ENCODE data around the gene PHTF1. TPM values are rescaled to one million over a fixed set of nuclear protein-coding genes. Genes with fewer than 3 reads are reported as not detected.
"Not testable (repeated sequence)": the region's sequence is repeated elsewhere in the genome, so short reads cannot be mapped to it uniquely, and the experiment has no call there.

The PHTF1 gene
- total RNA-seq, 1 donor from 2014 or later = 107 TPM

DNA sequence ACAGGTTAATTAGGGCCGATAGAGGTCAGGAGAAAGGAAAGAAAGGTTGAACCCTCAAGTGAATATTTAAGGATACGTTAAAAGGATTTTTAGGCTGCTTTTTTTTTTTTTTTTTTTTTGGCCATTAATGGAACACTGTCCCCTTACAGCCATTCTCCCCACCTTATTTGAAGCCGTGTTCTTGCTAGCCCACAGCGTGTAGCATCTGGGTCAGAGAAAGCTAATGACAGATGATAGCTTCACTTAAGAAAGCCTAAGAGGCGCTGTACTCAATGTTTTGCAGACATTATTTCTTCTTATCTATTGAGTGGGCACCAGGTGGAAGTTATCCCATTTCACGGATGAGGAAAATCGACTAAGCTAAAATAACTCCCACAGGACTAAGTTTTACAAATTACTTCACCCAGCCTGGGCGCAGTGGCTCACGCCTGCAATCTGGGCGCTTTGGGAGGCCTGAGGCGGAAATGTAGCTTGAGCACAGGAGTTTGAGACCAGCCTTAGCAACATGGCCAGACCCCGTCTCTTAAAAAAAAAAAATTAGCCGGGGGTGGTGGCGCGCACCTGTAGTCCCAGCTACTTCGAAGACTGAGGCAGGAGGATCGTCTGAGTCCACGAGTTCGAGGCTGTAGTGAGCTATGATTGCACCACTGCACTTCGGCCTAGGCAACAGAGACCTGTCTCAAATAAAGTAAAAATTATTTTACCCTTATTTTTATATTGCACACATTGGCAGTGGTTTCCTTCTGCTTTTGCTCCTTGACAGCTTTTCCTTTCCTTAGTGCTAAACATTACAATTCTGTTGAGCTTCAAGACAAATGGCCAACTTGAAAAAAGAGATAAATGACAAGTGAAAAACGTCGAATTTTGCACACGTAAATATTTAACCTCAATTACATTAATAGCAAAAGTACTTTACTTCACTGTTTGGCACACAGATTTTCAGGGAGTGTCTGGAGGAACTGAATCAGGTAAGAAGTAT is 1.1 kb upstream of the PHTF1 start:
- TF ChIP-seq, protein P1, sequence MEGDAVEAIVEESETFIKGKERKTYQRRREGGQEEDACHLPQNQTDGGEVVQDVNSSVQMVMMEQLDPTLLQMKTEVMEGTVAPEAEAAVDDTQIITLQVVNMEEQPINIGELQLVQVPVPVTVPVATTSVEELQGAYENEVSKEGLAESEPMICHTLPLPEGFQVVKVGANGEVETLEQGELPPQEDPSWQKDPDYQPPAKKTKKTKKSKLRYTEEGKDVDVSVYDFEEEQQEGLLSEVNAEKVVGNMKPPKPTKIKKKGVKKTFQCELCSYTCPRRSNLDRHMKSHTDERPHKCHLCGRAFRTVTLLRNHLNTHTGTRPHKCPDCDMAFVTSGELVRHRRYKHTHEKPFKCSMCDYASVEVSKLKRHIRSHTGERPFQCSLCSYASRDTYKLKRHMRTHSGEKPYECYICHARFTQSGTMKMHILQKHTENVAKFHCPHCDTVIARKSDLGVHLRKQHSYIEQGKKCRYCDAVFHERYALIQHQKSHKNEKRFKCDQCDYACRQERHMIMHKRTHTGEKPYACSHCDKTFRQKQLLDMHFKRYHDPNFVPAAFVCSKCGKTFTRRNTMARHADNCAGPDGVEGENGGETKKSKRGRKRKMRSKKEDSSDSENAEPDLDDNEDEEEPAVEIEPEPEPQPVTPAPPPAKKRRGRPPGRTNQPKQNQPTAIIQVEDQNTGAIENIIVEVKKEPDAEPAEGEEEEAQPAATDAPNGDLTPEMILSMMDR (IDR thresholded peaks at IDR 0.05; ENCODE audit: partially characterized antibody, unreplicated experiment) = no peak
- peaks cover 16% of the 10 kb centered on the region for H3K27me3 Mint-ChIP-seq (ENCODE audit: unreplicated experiment)
- peak overlapping the region; percentile 98 for H3K27ac Mint-ChIP-seq (ENCODE audit: unreplicated experiment)
- no peaks in the 10 kb centered on the region for H3K36me3 Mint-ChIP-seq (ENCODE audit: unreplicated experiment)
- peak overlapping the region; percentile 93 for H3K4me3 Mint-ChIP-seq (ENCODE audit: unreplicated experiment)
- no peak for DNase-seq
- peaks cover 24% of the 10 kb centered on the region for H3K9me3 Mint-ChIP-seq (ENCODE audit: unreplicated experiment)
- peaks cover 54% of the 10 kb centered on the region for H3K4me1 Mint-ChIP-seq (ENCODE audit: low read depth, unreplicated experiment)

DNA sequence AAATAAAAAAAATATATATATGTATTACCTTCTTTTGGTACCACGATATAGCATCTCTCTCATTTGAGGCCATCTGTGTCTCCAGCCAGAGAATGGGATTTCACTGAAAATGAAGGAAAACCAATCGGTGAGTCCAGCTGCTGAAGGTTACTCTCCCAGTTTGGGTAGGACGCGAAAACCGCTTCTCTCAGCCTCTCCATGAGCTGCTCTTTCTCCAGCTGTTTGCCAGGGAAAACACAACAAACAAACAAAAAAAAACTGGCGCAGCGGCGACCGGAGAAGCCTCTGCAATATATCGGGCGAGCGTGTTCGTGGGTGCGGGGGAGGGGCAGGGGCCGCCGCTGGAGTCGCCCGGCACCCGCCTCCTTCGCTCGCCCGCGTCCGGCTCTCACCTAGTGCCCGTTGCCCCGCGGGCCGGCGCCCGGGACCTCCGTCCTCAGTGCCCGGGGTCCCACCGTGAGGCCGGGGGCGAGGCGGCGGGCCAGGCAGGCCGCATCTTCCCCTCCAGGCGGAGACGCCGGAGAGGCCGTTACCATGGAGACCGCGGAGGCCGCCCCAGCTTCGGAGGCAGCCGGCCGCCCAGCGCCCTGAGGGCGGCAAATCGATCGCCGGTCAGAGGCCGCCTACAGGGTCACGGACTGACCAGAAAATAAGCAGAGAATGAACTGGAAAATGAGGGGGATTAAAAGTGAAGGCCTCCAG is 504 bp downstream of the PHTF1 start:
- H3K27ac Mint-ChIP-seq (ENCODE audit: unreplicated experiment) = peak overlapping the region; percentile 95
- peak overlapping the region; percentile 90 for H3K4me3 Mint-ChIP-seq (ENCODE audit: unreplicated experiment)
- TF ChIP-seq, protein P1 (IDR thresholded peaks at IDR 0.05; ENCODE audit: partially characterized antibody, unreplicated experiment) = no peak
- DNase-seq = peak; percentile 95
- peaks cover 20% of the 10 kb centered on the region for H3K9me3 Mint-ChIP-seq (ENCODE audit: unreplicated experiment)
- H3K4me1 Mint-ChIP-seq (ENCODE audit: low read depth, unreplicated experiment) = peaks cover 46% of the 10 kb centered on the region
- H3K27me3 Mint-ChIP-seq (ENCODE audit: unreplicated experiment) = peaks cover 13% of the 10 kb centered on the region
- H3K36me3 Mint-ChIP-seq (ENCODE audit: unreplicated experiment) = no peaks in the 10 kb centered on the region

DNA sequence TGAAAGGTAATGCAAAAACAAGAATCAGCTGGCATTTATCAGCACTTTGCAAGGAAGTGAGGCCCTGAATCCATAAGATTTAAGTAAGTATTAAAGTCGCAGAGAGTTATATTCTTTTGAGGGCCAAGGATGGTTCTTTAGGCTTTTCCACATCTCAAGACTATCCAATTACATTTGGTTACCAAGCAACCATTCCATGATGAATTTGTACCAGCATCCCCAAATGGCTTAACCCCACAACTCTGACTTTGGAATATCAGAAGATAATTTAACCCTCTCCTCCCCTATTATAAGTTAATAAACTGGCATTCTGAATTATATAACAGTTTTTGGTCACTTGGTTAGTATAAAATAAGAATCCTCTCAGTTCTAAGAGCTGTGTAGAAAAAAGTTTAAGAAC is 2.8 kb downstream of the PHTF1 start:
- Mint-ChIP-seq H3K4me1 (ENCODE audit: low read depth, unreplicated experiment) (peaks cover 27% of the 10 kb centered on the region), H3K36me3 (ENCODE audit: unreplicated experiment) (no peaks in the 10 kb centered on the region), H3K9me3 (ENCODE audit: unreplicated experiment) (peaks cover 17% of the 10 kb centered on the region), H3K27me3 (ENCODE audit: unreplicated experiment) (peaks cover 10% of the 10 kb centered on the region), H3K4me3 (ENCODE audit: unreplicated experiment) (peak overlapping the region; percentile 88), H3K27ac (ENCODE audit: unreplicated experiment) (no peak overlapping the region)
- DNase-seq = no peak
- TF ChIP-seq, protein P1 (IDR thresholded peaks at IDR 0.05; ENCODE audit: partially characterized antibody, unreplicated experiment) = no peak

DNA sequence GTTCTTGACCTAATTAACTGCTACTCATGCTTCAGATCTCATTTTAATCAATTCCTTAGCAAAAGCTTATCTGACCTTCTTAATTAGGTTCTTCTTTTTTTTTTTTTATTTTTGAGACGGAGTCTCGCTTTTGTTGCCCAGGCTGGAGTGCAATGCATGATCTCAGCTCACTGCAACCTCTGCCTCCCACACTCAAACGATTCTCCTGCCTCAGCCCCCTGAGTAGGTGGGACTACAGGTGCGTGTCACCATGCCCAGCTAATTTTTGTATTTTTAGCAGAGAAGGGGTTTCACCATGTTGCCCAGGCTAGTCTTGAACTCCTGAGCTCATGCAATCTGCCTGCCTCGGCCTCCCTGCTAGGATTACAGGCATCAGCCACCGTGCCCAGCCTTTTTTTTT is 6.0 kb downstream of the PHTF1 start:
- peaks cover 15% of the 10 kb centered on the region for H3K4me1 Mint-ChIP-seq (ENCODE audit: low read depth, unreplicated experiment)
- H3K36me3 Mint-ChIP-seq (ENCODE audit: unreplicated experiment); DNase-seq; H3K4me3 Mint-ChIP-seq (ENCODE audit: unreplicated experiment); H3K9me3 Mint-ChIP-seq (ENCODE audit: unreplicated experiment); H3K27me3 Mint-ChIP-seq (ENCODE audit: unreplicated experiment); H3K27ac Mint-ChIP-seq (ENCODE audit: unreplicated experiment): not testable (repeated sequence)

DNA sequence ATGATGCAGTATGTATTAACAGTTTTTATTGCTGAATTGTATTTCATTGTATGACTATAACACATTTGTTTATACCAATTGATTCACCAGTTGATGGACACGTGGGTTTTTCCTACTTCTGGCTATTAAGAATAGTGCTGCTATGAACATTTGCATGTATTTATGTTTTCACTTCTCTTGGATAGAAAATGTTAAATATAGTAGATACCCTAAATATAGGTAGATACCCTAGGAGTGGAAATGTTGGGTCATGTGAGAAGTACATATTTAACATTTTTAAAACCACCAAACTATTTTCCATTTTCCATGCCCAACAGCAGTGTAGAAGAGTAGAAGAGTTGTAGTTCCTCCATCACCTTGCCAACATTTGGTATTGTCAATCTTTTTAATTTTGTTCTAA is 7.8 kb downstream of the PHTF1 start:
- no peaks in the 10 kb centered on the region for H3K36me3 Mint-ChIP-seq (ENCODE audit: unreplicated experiment)
- TF ChIP-seq, protein P1 (IDR thresholded peaks at IDR 0.05; ENCODE audit: partially characterized antibody, unreplicated experiment) = no peak

More for the DNA sequence above, 7.8 kb downstream of the PHTF1 start:
- H3K9me3 Mint-ChIP-seq (ENCODE audit: unreplicated experiment) = no peaks in the 10 kb centered on the region
- H3K27me3 Mint-ChIP-seq (ENCODE audit: unreplicated experiment) = no peaks in the 10 kb centered on the region
- peaks cover 13% of the 10 kb centered on the region for H3K4me1 Mint-ChIP-seq (ENCODE audit: low read depth, unreplicated experiment)
- no peak overlapping the region for H3K27ac Mint-ChIP-seq (ENCODE audit: unreplicated experiment)
- no peak for DNase-seq
- H3K4me3 Mint-ChIP-seq (ENCODE audit: unreplicated experiment) = no peak overlapping the region

Measured in glutamatergic neuron (in vitro differentiated cells).